K562 (cell line): ENCODE measurements around the gene SNAPC2. TPM values are rescaled to one million over a fixed set of nuclear protein-coding genes. Genes with fewer than 3 reads are reported as not detected.

Source experiments
- BMI1 ChIP-seq: fragments of 150-350 bp; IDR thresholded peaks from 2 replicates; pipeline ENCODE4 v1.6.1; 2014; ENCODE audit warnings: low read length
- EGR1 ChIP-seq: fragments of 450-650 bp; conservative IDR thresholded peaks from 2 replicates; pipeline ENCODE4 v1.6.1; 2017; ENCODE audit warnings: mild to moderate bottlenecking
- HDAC3 ChIP-seq: fragments of 450-650 bp; IDR thresholded peaks from 2 replicates; pipeline ENCODE4 v1.6.1; 2018; ENCODE audit warnings: borderline replicate concordance, mild to moderate bottlenecking, moderate library complexity; ENCODE audit not compliant: partially characterized antibody
- HNRNPL ChIP-seq: fragments of 200-400 bp; formaldehyde crosslinking; IDR thresholded peaks from 2 replicates; pipeline ENCODE4 v1.6.1; 2017; ENCODE audit warnings: low read depth, mild to moderate bottlenecking, low read length
- NR2C2 ChIP-seq, 2 experiments: fragments of 200-800 bp in 1 of 2; sonication (Bioruptor generic) in 1 of 2; sonication (generic) in 1 of 2; formaldehyde crosslinking in 1 of 2; IDR thresholded peaks; 2 replicates each; pipeline versions ENCODE4 v1.6.1 to v1.8.0; 2016 to 2022; ENCODE audit warnings: mild to moderate bottlenecking in 1 of 2, missing compliant biosample characterization in 1 of 2, missing genetic modification characterization in 1 of 2, missing genetic modification reagents in 1 of 2
- RFX7 ChIP-seq: fragments of 250-450 bp; sonication (Bioruptor Pico); IDR thresholded peaks from 2 replicates; pipeline ENCODE4 v1.5.1; 2021; ENCODE audit warnings: mild to moderate bottlenecking
- SIN3B ChIP-seq: fragments of 450-650 bp; IDR thresholded peaks from 2 replicates; pipeline ENCODE4 v1.6.1; 2017; ENCODE audit warnings: low read depth, mild to moderate bottlenecking, moderate library complexity
- TAF15 ChIP-seq: fragments of 200-400 bp; formaldehyde crosslinking; IDR thresholded peaks from 2 replicates; pipeline ENCODE4 v1.6.1; 2017; ENCODE audit warnings: mild to moderate bottlenecking, low read depth, low read length, moderate library complexity
- ZFP30 ChIP-seq: fragments of 250-450 bp; sonication (Bioruptor Pico); IDR thresholded peaks from 2 replicates; pipeline ENCODE4 v1.8.0; 2022; ENCODE audit warnings: moderate library complexity, mild to moderate bottlenecking, inconsistent platforms, borderline replicate concordance
- ZNF143 ChIP-seq: sonication (generic); formaldehyde crosslinking; IDR thresholded peaks from 2 replicates; pipeline ENCODE4 v1.9.0; 2022; ENCODE audit warnings: mild to moderate bottlenecking, missing genetic modification reagents
- ZNF239 ChIP-seq: fragments of 250-450 bp; sonication (Bioruptor Pico); IDR thresholded peaks from 2 replicates; pipeline ENCODE4 v1.4.0; 2020; ENCODE audit warnings: mild to moderate bottlenecking
- ZNF354B ChIP-seq: fragments of 250-450 bp; sonication (Bioruptor Pico); IDR thresholded peaks from 2 replicates; pipeline ENCODE4 v1.4.0; 2020
- polyA plus RNA-seq, 8 experiments: library from polyadenylated mRNA; depleted of rRNA in 4 of 8; stranded (reverse) in 5 of 8; unstranded in 3 of 8; fragments of >200 nt; fragmentation: Nextera tagmentation in 2 of 8; fragmentation: Illumina TruSeq in 1 of 8; extraction: Ambion mirVana in 2 of 8; extraction: Trizol in 1 of 8; gene quantifications; 2 replicates each; pipeline versions ENCODE4 v1.2.1 to v1.2.3, GENCODE V29; 2011 to 2014; ENCODE audit warnings: inconsistent platforms in 1 of 8, missing spikeins in 1 of 8
- total RNA-seq, 7 experiments: library from RNA; depleted of rRNA in 6 of 7; stranded (reverse); fragments of >200 nt in 6 of 7; fragmentation: Illumina TruSeq in 2 of 7; extraction: Trizol in 2 of 7; gene quantifications; 2 replicates each; pipeline versions ENCODE4 v1.2.1 to v1.2.3, GENCODE V29; 2011 to 2021; ENCODE audit warnings: low replicate concordance in 1 of 7
- TF ChIP-seq, protein P1 (sequence below): fragments of 450-650 bp; IDR thresholded peaks from 2 replicates; pipeline ENCODE4 v1.6.1; 2016; ENCODE audit warnings: mild to moderate bottlenecking, moderate library complexity
- TF ChIP-seq, protein P2 (sequence below): IDR thresholded peaks from 2 replicates; pipeline ENCODE4 v1.6.1; 2016; ENCODE audit warnings: missing genetic modification characterization, missing compliant biosample characterization

Gene SNAPC2
- total and polyA plus RNA-seq, 9 of the 15 experiments (the other 6 are each of a cell fraction or from before 2014, with no cell fraction given): 0.59 to 45.1 (median 15.3) TPM

DNA sequence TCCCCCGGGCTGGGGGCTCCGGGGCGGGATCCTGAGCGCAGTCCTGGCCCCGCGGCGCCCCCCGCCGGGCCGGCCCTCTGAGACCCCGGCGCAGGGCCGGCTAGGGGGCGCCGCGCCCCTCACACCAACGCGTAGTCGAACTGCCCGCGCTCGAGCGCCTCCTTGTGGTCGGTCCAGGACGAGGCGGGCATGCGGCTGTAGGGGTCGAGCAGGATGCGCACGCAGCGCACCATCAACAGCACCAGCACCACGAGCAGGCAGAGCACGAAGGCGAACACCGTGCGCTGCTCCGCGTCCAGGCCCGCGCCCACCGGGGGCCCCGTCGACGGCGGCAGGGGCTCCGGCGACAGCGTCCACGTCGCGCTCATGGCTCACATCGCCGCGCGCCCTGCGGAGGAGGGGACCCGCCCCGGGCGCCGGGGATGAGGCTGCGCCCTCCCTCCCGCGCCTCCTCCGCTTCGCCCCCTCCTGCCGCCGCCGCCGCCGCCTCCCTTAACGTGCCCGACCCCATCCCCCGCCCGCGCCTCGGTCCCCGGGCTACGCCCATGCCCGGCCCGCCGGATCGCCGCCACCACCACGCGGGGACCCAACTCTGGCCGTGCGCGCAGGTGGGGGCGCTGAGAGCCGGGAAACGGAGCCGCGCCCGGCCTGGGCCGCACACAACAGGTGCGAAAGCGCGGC, 5.2 kb downstream of the SNAPC2 start (continued):
- TF ChIP-seq, protein P1, sequence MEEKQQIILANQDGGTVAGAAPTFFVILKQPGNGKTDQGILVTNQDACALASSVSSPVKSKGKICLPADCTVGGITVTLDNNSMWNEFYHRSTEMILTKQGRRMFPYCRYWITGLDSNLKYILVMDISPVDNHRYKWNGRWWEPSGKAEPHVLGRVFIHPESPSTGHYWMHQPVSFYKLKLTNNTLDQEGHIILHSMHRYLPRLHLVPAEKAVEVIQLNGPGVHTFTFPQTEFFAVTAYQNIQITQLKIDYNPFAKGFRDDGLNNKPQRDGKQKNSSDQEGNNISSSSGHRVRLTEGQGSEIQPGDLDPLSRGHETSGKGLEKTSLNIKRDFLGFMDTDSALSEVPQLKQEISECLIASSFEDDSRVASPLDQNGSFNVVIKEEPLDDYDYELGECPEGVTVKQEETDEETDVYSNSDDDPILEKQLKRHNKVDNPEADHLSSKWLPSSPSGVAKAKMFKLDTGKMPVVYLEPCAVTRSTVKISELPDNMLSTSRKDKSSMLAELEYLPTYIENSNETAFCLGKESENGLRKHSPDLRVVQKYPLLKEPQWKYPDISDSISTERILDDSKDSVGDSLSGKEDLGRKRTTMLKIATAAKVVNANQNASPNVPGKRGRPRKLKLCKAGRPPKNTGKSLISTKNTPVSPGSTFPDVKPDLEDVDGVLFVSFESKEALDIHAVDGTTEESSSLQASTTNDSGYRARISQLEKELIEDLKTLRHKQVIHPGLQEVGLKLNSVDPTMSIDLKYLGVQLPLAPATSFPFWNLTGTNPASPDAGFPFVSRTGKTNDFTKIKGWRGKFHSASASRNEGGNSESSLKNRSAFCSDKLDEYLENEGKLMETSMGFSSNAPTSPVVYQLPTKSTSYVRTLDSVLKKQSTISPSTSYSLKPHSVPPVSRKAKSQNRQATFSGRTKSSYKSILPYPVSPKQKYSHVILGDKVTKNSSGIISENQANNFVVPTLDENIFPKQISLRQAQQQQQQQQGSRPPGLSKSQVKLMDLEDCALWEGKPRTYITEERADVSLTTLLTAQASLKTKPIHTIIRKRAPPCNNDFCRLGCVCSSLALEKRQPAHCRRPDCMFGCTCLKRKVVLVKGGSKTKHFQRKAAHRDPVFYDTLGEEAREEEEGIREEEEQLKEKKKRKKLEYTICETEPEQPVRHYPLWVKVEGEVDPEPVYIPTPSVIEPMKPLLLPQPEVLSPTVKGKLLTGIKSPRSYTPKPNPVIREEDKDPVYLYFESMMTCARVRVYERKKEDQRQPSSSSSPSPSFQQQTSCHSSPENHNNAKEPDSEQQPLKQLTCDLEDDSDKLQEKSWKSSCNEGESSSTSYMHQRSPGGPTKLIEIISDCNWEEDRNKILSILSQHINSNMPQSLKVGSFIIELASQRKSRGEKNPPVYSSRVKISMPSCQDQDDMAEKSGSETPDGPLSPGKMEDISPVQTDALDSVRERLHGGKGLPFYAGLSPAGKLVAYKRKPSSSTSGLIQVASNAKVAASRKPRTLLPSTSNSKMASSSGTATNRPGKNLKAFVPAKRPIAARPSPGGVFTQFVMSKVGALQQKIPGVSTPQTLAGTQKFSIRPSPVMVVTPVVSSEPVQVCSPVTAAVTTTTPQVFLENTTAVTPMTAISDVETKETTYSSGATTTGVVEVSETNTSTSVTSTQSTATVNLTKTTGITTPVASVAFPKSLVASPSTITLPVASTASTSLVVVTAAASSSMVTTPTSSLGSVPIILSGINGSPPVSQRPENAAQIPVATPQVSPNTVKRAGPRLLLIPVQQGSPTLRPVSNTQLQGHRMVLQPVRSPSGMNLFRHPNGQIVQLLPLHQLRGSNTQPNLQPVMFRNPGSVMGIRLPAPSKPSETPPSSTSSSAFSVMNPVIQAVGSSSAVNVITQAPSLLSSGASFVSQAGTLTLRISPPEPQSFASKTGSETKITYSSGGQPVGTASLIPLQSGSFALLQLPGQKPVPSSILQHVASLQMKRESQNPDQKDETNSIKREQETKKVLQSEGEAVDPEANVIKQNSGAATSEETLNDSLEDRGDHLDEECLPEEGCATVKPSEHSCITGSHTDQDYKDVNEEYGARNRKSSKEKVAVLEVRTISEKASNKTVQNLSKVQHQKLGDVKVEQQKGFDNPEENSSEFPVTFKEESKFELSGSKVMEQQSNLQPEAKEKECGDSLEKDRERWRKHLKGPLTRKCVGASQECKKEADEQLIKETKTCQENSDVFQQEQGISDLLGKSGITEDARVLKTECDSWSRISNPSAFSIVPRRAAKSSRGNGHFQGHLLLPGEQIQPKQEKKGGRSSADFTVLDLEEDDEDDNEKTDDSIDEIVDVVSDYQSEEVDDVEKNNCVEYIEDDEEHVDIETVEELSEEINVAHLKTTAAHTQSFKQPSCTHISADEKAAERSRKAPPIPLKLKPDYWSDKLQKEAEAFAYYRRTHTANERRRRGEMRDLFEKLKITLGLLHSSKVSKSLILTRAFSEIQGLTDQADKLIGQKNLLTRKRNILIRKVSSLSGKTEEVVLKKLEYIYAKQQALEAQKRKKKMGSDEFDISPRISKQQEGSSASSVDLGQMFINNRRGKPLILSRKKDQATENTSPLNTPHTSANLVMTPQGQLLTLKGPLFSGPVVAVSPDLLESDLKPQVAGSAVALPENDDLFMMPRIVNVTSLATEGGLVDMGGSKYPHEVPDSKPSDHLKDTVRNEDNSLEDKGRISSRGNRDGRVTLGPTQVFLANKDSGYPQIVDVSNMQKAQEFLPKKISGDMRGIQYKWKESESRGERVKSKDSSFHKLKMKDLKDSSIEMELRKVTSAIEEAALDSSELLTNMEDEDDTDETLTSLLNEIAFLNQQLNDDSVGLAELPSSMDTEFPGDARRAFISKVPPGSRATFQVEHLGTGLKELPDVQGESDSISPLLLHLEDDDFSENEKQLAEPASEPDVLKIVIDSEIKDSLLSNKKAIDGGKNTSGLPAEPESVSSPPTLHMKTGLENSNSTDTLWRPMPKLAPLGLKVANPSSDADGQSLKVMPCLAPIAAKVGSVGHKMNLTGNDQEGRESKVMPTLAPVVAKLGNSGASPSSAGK: peak; percentile 93
- TF ChIP-seq ZFP30 (CRISPR knock-in tag) (no peak), ZNF143 (CRISPR knock-in tag) (no peak), HDAC3 (no peak), ZNF354B (CRISPR knock-in tag) (no peak), RFX7 (CRISPR knock-in tag) (no peak), ZNF239 (CRISPR knock-in tag) (no peak), BMI1 (no peak), NR2C2 (CRISPR knock-in tag; IDR thresholded peaks at IDR 0.05) (no peak; the same call in 1 of the 2 replicates), NR2C2 (tag; IDR thresholded peaks at IDR 0.05) (no peak; the same call in 1 of the 2 replicates), SIN3B (no peak), HNRNPL (0 out of 2 replicates have a peak, but pooled peaks have one; percentile 40), TAF15 (no peak), EGR1 (no peak; the same call in 1 of the 2 replicates)
- TF ChIP-seq, protein P2, sequence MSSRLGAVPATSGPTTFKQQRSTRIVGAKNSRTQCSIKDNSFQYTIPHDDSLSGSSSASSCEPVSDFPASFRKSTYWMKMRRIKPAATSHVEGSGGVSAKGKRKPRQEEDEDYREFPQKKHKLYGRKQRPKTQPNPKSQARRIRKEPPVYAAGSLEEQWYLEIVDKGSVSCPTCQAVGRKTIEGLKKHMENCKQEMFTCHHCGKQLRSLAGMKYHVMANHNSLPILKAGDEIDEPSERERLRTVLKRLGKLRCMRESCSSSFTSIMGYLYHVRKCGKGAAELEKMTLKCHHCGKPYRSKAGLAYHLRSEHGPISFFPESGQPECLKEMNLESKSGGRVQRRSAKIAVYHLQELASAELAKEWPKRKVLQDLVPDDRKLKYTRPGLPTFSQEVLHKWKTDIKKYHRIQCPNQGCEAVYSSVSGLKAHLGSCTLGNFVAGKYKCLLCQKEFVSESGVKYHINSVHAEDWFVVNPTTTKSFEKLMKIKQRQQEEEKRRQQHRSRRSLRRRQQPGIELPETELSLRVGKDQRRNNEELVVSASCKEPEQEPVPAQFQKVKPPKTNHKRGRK: no peak
